Measurements from ENCODE around the gene NACC2. TPM values are rescaled to one million over a fixed set of nuclear protein-coding genes. Genes with fewer than 3 reads are reported as not detected.

The NACC2 gene
- total and polyA plus RNA-seq, 2 experiments from 2014 or later, result 3.8 to 20.8 TPM

GRCh38 chr9:135997090-135998015 is 97.7 kb downstream of the NACC2 start:
- Histone ChIP-seq H3K79me2 (replicated peaks; ENCODE audit: insufficient read depth) (no peaks in the 10 kb centered on the region), H4K20me1 (replicated peaks; ENCODE audit: insufficient read depth) (no peaks in the 10 kb centered on the region), H3K27ac (ENCODE audit: low read depth) (no peak overlapping the region), H3K9me2 (ENCODE audit: insufficient read depth) (no peaks in the 10 kb centered on the region), H3K4me3 (no peak overlapping the region), H3K4me1 (ENCODE audit: insufficient read depth) (peaks cover 18% of the 10 kb centered on the region; the same call in 1 of the 2 replicates), H3K27me3 (ENCODE audit: insufficient read depth) (no peaks in the 10 kb centered on the region), H3K36me3 (ENCODE audit: insufficient read depth) (no peaks in the 10 kb centered on the region), H3K4me2 (no peak overlapping the region), H3F3A (replicated peaks; ENCODE audit: low read depth) (peaks cover 7% of the 10 kb centered on the region; the same call in 1 of the 2 replicates), H2AFZ (no peak overlapping the region)
- no peak for ATAC-seq
- DNase-seq (ENCODE audit: low spot score), result no peak
- no peak overlapping the region for H3K27ac Mint-ChIP-seq
- TF ChIP-seq EZH2 (IDR thresholded peaks at IDR 0.05; ENCODE audit: low read depth, unreplicated experiment), result no peak
- TF ChIP-seq POLR2AphosphoS5 (IDR thresholded peaks at IDR 0.05; ENCODE audit: low read depth), result no peak
- no peak for TF ChIP-seq ZNF462 (CRISPR knock-in tag; IDR thresholded peaks at IDR 0.05)
- TF ChIP-seq STAT1 (IDR thresholded peaks at IDR 0.05; ENCODE audit: unreplicated experiment), result no peak
- no peak for TF ChIP-seq ZNF114 (CRISPR knock-in tag; IDR thresholded peaks at IDR 0.05)
- TF ChIP-seq EZH2phosphoT487 (IDR thresholded peaks at IDR 0.05; ENCODE audit: unreplicated experiment), result no peak
- TF ChIP-seq NANOG (IDR thresholded peaks at IDR 0.05; ENCODE audit: borderline replicate concordance), result no peak
- TF ChIP-seq ZNF331 (CRISPR knock-in tag; IDR thresholded peaks at IDR 0.05; ENCODE audit: low read depth), result no peak
- TF ChIP-seq ETS1 (IDR thresholded peaks at IDR 0.05), result no peak
- no peak for TF ChIP-seq CREB1 (CRISPR knock-in tag; IDR thresholded peaks at IDR 0.05; ENCODE audit: low read depth)
- TF ChIP-seq CTCF (conservative IDR thresholded peaks at IDR 0.05; ENCODE audit: low read depth in 2 of 2), result no peak
- no peaks in the 10 kb centered on the region for H3K9me3 Mint-ChIP-seq
- H3K27me3 Mint-ChIP-seq (ENCODE audit: insufficient read depth, low read depth, poor library complexity), result peaks cover 25% of the 10 kb centered on the region
- peaks cover 15% of the 10 kb centered on the region for H3K4me1 Mint-ChIP-seq
- H3K36me3 Mint-ChIP-seq (ENCODE audit: low read depth), result no peaks in the 10 kb centered on the region
- no peak overlapping the region for H3K4me3 Mint-ChIP-seq
